HG02938 (cell line): ENCODE measurements around the gene POLN.

ENCODE experiments used
- ATAC-seq: cut with Tn5 transposase; IDR thresholded peaks from one replicate; pipeline ENCODE4 v1.9.1; 2021; ENCODE audit warnings: mild to moderate bottlenecking, moderate library complexity; ENCODE audit not compliant: unreplicated experiment

POLN gene

DNA sequence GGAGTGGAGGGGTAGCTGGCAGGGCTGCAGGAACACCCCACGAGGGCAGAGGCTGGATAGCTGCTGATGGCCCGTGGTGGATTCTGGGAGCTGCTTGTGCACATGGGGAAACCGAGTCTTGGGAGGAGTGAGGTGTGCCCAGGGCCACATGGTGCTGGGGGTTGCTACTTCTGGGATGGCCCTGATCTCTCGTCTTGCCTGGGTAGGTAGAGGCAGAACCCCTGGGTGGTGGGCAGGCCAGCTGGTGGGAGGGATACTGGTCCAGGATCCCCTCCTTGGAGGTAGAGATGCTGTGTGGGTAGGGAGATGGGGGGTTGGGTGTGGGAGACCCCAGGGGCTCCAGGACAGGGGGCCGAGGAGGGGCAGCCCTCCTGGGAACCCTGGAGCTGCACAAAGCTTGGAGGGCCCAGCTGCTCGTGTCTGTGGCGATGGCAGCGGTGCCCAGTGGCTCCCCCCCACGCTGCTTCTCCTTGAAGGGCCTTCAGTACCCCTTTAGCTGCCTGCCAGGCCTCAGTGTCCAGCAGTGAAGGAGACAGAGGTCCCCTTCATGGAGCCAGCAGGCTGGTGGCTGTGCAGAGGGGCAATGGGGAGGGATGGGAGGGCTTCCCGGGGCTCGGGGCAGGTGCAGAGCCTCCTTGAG lies 179.6 kb downstream of the POLN start:
- no peak for ATAC-seq

DNA sequence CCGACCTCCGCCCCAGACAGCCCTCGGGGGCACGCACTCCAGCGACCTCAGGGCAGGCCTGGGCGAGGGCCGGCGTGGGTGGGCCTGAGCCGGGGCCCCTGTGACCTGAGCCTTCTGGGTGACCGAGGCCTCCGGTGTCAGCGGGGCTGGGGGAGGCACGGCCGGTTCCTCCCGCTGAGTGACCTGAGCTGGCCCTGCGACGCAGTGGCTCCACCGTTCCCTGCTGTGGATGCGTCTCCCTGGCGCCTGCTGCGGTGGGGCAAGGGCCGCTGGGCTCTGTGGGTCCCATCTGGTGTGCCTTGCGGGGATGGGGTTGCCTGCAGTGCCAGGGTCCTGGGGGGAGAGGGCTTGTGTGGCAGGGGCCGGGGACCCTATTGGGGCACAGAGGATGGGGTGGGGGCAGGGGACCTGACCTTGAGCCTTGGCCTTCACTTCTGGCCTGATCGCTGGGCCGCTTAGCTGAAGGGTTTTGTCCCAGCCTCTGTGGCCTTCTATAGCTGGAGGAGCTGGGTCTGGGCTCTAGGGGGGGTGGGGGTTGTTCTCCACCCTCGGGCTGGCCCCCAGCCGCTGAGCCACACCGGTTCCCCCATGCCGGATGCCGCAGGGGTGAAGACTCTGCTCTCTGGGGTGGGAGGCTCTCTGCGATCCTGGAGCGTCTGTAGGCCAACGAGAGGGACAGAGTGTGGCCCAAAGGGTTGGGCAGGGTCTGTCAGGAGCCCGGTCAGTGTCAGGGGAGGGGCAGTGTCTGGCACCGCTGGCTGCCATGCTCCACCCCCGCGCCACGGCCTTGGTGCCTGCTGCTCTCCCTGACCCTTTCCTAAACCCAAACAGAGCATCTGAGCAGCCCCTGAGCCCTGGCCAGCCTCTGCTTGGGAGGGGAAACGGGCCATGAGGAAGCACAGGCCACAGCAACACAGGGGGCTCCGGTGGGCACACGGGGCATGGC lies 180.5 kb downstream of the POLN start:
- ATAC-seq = no peak

DNA sequence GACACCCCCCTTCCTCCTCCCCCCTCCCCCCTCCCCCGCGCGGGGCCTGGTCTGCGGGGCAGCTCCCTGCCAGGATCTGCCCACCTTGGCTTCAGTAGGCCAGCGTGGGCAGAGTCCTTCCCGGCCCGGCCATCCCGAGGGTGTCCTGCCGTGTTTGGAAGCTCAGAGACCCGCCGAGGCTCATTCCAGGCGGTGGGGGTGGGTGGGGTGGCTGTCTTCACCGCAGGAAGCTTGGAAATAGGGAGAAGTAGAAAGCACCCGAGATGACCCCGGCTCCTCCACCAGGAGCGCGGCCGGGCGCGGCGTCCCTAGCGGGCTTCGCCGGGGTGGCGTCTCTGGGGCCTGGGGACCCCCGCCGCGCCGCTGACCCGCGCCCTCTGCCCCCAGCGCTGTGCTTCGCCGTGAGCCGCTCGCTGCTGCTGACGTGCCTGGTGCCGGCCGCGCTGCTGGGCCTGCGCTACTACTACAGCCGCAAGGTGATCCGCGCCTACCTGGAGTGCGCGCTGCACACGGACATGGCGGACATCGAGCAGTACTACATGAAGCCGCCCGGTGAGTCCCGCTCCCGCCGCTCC lies 181.2 kb downstream of the POLN start:
- no peak for ATAC-seq

DNA sequence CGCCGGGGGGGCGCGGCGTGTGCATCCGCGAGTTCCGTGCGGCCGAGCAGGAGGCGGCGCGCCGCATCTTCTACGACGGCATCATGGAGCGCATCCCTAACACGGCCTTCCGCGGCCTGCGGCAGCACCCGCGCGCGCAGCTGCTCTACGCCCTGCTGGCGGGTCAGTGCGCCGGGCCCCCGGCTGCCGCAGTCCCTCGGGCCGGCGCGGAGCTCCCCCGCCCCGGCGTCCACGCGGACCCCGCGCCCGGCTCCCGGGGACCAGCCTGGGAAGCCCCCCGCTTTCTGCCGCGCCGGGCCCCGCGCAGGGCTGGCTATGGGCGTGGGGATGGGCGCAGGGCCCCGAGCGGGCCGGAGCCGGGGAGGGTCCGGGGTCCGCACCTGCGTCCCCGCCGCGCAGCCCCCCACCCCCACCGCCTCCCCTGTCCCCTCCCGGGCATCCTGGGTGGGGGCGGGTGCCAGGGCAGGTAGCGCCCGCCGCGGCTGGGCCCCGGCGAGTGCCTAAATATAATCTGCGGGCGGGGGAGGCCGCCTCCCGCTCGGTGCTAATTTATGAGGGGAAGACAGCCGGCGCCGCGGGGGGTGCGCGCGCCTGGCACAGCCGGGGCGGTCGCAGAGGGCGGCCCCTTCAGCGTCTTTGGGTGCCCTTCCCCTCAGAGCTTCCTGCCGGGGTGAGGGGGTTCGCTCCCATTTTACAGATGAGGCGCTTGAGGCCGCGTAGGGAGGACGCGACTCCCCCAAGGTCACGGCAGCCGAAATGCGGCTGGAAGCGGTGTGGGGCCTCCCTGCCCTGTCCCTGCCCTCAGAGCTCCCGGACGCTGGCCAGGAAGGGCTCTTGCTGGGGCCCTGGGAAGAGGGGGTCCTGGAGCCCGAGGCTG lies 182.0 kb downstream of the POLN start:
- no peak for ATAC-seq

DNA sequence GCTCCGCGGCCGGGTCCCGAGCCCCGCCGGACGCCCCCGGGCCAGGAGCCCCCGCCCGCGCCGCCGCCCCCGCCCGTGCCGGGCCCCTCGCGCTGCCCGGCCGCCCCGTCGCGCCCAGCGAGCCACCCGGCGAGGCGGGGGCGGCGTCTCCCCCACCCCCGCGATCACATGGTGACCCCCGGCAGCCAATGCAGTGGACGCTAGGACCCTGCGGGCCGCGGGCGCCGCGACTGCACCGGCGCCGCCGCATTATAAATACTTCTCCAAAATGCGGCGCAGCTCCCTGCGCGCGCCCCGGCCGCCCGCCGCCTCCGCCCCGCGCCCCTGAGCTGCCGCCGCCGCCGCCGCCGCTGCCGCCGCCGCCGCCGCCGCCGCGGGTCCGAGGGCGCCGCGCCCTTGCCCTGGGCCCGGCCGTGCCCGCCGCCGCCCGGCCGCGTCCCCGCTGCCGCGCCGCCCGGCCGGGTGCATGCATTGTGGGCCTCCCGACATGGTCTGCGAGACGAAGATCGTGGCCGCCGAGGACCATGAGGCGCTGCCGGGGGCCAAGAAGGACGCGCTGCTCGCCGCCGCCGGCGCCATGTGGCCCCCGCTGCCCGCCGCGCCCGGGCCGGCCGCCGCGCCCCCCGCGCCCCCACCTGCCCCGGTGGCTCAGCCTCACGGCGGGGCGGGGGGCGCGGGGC lies 182.7 kb downstream of the POLN start, which contains the start of gene NAT8L:
Gene NAT8L, plus strand, starts transcription at position 282 of the 680 bp plus-strand sequence. Its CDS starts 185 bp downstream, at position 467.
- ATAC-seq = no peak

DNA sequence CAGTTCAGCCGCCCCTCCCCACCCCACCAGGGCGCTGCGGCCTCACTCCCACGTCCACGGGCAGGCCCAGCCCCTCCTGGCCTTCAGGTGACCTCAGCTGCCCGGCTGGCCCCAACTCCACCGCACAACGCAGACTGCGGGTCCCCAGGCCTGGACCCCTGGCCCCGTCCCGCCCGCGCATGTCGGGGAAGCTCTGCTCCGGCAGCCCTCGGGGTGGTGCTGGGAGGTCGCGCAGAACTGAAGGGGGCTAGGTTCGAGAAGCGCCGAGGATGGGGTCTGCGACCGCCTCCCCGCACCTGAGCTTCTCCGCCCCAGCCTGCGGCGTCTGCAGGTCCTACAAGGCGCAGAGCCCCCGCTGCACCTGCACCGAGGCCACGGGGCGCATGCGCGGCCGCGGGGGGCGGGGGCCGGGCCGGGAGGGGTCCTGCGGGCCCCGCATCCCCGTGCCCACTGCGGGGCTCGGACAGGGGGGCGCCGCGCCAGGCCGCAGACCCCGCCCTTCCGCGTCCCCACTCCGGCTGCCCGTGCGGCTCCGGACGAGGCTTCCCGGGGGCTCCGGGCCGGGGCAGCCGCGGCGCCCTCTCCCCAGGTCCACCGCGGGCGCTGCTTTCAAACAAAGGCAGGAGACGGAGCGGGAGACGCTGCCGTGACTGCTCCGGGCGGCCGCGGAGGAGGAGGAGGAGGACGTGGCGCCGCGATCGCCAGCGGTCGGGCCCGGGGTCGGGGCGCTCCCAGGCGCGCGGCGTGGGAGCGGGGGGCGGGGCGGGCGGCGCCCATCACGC lies 183.5 kb downstream of the POLN start:
- no peak for ATAC-seq

DNA sequence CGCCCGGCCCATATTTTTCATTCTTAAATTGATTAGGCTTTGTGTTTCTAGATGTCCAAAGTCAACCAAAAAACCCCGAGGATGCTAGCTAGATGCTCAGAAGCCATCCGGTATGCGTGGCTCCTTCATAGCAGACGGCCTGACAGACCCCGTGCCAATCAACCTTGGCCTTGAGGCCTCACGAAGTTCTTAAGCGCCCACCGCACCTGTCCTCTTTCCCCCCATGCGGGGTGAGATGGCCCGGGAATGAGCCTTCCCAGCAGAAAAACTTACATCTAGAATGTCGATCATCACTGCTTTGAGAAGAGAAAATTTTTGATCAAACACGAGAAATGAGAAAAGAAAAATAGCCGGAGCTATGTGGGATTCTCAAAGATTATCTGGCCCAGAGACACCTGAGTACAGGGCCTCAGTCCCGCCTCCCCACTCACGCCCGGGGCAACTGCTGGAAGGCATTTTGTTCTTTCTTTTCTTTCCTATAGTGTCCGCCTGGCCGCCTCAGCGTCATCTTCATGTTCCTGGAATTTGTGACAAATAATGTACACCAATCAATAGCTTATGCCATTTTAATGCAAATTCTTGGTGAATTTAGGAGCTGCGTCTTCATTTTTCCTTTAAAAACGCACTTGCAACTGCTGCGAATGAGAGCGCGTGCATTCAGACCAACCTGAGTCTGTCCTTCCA lies 184.4 kb downstream of the POLN start:
- no peak for ATAC-seq

DNA sequence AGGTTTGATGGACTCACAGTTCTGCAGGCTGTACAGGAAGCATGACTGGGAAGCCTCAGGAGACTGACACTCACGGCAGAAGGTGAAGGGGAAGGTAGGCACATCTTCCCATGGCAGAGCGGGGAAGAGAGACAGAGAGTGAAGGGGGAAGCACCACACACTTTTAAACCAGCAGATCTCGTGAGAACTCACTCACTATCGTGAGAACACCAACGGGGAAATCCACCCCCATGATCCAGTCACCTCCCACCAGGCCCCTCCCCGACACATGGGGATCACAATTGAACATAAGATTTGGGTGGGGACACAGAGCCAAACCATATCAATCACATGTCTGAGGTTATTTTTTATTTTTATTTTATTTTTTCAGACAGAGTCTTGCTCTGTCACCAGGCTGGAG lies 187.7 kb downstream of the POLN start:
- ATAC-seq = no peak

DNA sequence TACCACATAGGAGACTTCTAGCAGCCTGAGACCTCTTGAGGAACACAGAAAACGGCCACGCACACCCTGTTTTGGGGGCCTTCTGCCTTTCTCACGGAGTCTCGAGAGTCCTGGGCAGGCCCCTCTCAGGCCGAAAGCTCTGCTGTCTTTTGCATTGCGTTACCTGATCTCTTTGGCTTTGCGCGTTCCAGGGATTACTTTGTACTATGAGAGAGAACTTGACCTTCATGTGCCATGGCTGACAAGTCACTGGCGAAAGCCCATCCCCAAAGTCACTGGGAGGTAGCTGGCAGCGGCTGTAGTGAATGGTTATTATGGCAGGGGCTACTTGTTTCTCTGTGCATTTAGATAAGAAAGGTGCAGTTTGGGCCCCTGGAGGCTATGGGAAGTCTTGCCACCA lies 190.8 kb downstream of the POLN start:
- no peak for ATAC-seq

DNA sequence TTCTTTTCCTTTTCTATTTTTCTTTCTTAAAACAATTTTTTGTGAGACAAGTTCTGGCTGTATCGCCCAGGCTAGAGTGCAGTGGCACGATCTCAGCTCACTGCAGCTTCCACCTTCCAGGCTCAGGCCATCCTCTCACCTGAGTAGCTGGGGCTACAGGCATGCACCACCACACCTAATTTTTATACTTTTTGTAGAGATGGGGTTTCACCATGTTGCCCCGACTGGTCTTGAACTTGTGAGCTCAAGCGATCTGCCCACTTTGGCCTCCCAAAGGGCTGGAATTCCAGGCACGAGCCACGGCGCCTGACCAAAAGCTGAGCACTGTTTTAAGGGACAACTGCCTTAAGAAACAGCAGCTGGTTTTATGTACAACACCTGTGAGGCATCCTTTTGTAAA lies 192.1 kb downstream of the POLN start:
- ATAC-seq = no peak

DNA sequence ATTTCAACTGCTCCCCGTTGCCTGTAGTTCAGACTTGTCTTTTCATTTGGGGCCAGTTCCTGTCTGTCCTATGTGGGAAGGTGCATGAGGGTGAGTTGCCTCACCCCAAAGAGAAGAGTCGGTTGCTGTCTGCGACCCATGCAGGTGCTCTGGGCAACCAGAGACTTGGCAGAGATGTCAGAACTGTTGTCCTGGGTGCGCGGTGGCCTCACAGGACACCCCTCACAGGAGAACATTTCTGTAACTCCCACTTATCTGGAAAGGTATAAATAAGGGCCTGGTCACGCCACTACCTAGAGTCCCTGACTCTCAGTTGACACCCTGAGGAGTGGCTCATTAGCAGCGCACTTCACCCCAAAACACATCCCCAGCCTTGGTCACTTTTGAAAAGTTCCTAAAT lies 192.5 kb downstream of the POLN start:
- no peak for ATAC-seq

DNA sequence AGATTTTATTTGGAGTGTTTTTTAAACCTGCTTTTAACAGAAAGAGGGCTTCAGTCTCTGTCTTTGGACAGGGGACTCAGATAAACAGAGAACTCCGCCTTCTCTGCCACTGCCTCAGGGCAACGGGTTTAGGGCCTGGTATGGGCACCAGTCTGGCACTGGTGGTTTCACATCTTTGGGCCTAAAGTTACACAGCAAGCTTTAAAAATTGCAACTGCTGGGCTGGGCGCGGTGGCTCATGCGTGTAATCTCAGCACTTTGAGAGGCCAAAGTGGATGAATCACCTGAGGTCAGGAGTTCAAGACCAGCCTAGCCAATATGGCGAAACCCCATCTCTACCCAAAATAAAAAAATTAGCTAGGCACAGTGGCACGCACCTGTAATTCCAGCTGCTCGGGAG lies 193.1 kb downstream of the POLN start:
- no peak for ATAC-seq

DNA sequence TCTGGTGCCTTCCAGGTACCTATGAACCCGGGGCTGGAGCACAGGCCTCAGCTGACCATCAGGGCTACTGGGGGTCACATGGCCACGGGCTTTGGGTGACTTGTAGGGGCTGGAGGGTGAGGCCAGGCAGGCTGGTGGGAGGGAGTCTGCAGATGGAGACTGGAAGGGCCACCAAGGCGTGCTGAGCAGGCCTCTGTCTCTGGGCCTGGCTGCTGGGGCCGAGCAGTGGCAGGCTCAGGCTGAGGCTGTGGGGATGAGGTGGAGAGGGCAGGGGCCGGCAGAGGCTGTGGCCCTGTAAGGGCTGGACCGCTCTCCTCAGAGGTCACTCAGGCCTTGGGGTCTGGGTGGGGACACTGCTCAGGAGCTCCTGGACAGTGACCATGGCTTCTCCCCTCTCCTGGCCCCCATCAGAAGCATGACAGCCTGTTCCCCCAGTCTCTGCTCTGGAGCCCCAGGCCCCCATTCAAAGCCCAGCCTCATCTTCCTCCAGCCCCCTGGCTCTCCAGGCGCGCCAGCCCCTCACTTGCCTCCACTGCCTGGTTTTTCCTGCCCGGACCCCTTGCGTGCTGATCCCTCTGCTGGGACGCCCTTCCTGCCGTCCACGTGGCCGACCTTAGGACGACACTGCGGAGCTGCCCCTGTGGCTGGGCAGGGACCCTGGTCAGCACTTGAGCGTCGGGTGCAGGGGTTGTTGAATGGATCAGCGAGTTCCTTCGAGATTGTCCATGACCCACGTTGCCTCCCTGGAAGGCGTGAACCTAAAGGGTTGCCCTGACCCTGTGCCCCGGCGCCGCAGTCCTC lies 193.9 kb downstream of the POLN start:
- no peak for ATAC-seq

DNA sequence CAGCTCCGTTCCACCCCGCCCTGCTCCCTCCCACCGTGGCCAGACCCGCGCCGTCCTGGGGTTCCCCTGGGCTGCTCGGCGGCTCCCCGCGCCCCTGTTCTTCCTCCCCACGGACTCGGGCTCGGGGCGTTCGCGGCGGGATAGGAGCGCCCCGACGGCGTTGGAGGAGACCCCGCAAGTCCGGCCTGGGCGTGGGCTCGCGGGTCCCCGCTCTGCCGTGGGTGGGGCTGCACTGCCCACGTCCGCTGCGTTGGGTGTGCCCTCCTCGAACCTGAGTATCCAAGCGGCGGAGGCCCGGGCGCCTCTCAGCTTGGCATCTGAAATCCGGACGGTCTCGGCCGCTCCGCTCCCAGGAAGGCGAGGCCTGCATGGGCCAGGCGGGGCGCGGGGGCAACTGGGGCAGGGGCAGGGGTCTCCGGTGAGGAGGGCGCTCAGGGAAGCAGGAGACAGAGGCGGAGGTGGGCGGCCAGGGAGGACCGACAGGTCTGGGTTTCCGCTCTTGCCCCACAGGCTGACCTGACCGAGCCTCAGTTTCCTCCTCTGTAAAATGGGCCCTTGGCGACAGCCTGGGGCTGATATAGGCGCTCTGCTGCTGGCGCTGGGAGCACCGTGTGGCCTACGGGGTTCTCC lies 194.8 kb downstream of the POLN start:
- ATAC-seq = no peak

DNA sequence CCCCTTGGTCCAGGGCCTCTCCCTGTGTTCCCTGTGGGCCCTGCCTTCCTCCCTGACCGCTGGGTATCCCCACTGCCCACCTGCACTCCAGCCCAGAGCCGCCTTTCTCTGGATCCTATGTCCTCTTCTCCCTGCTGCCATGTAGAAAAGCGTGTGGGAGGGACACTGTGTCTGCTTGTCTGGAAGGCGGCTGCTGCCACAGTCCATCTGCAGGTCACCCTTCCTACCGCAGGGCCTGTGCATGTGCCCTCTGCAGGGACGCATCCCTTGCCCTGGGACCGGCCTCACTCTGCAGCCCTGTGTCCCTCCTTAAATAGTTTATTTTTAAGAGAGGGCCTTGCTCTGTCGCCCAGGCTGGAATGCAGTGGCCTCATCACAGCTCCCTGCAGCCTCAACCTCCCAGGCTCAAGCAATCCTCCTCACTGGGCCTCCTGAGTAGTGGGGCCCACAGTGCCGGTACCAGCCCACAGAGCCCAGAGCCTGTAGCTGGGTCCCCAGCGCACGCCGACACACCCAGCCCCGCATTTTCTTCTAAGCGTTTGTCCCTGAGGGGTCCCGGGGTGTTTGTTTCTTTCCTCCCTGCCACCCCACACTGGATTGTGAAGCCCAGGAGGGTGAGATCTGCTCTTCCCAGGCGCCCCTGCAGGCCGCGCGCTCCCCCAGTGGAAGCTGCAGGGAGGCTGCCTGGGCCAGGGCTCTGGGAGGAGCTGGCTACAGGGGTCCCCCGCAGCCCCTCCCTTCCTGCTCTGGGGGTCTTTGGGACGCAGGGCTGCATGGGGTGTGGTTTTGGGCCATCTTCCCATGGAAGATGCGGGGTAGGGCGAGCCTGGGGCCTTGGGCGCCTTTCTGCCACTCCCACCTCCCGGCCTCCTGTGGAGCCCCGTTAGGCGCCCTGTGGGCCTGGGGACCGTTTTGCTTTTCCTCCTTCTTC lies 195.6 kb downstream of the POLN start:
- ATAC-seq = no peak

DNA sequence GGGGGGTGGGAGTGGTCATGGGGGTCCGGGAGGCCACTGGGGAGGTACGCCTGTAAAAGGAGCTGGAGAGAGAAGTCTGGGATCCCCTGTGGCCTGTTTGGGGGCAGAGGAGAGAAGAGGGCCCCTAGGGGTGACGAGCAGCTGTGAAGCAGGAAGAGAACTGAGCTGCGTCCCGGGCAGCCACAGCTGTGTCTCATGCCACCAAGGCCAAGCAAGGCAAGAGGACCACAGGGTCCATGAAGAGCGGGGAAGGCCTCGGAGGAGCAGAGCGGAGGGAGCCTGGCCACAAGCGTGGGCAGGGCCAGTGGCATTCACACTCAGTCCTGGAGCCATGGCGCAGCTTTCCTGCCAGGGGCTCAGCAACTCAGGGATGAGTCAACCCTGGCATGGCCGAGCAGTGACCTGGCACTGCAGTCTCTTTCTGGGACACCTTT lies 196.4 kb downstream of the POLN start:
- no peak for ATAC-seq
